ENCODE results near the gene RFPL3.

DNA sequence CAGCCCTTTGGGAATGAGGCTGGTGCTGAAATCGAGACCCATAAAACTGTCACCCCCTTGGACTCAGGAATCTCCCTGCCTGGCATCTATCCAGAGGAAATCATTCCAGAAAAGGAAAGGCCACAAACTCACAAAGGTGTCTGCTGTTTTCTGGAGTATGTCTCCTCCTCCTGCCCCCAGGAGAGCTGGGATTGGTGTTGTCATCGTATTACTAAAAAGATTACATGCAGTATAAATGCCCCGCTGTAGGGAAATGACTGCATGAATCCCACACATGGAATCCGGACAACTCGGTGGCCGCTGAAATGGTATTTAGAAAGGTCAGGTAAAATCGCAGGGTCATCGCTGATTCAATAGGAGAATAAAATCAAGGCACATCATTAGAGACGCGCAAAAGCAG lies 18.9 kb upstream of the RFPL3 start:
- TF ChIP-seq FOXM1 (IDR thresholded peaks at IDR 0.05; ENCODE audit: borderline replicate concordance) (no peak), FOXA1 (IDR thresholded peaks at IDR 0.05) (no peak), BHLHE40 (IDR thresholded peaks at IDR 0.05; ENCODE audit: borderline replicate concordance) (no peak), ELF4 (IDR thresholded peaks at IDR 0.05) (no peak), SUZ12 (IDR thresholded peaks at IDR 0.05) (no peak), ARNT (IDR thresholded peaks at IDR 0.05) (no peak), TARDBP (IDR thresholded peaks at IDR 0.05) (no peak), HDGF (IDR thresholded peaks at IDR 0.05; ENCODE audit: borderline replicate concordance) (no peak), SP1 (IDR thresholded peaks at IDR 0.05) (no peak), CTBP1 (IDR thresholded peaks at IDR 0.05; ENCODE audit: borderline replicate concordance) (no peak), FOXK2 (IDR thresholded peaks at IDR 0.05) (no peak)
- TF ChIP-seq, protein P1, sequence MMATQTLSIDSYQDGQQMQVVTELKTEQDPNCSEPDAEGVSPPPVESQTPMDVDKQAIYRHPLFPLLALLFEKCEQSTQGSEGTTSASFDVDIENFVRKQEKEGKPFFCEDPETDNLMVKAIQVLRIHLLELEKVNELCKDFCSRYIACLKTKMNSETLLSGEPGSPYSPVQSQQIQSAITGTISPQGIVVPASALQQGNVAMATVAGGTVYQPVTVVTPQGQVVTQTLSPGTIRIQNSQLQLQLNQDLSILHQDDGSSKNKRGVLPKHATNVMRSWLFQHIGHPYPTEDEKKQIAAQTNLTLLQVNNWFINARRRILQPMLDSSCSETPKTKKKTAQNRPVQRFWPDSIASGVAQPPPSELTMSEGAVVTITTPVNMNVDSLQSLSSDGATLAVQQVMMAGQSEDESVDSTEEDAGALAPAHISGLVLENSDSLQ (IDR thresholded peaks at IDR 0.05), result no peak

Data from HEK293T (cell line).